Endothelial cell of umbilical vein (primary cell): Measurements from ENCODE around the gene TK2. TPM values are rescaled to one million over a fixed set of nuclear protein-coding genes. Genes with fewer than 3 reads are reported as not detected.

Source experiments
- BruUV-seq: library from RNA; stranded (reverse); fragments of 400-500 nt; replicated peaks from 2 replicates; lab custom pipeline; 2021; lab: Mats Ljungman, UMichigan
- CTCF ChIA-PET: fragments of 300-600, 350-600 bp; sonication (Branson Sonifier 250); formaldehyde crosslinking; loops from one replicate; lab custom pipeline; 2021; ENCODE audit warnings: antibody characterized with exemption, inconsistent platforms; lab: Charles Lee
- POLR2A ChIA-PET: fragments of 300-600, 350-600 bp; sonication (Branson Sonifier 250); formaldehyde crosslinking; loops from one replicate; lab custom pipeline; 2021; ENCODE audit warnings: antibody characterized with exemption, inconsistent platforms; lab: Charles Lee
- DNase-seq: peaks from one replicate; pipeline ENCODE4 v3.0.0-alpha.2; 2011; ENCODE audit warnings: low read depth, low spot score
- FAIRE-seq: peaks from 2 replicates; lab custom pipeline; 2011; peaks lifted over from hg19 to GRCh38; lab: Jason Lieb, UNC
- H2AFZ ChIP-seq: 2 replicates; pipeline ENCODE4 v1.6.0; 2012; ENCODE audit warnings: low read depth, low read length, control low read depth, inconsistent platforms
- H3K27ac ChIP-seq: 2 replicates; pipeline ENCODE4 v1.5.1; 2011; ENCODE audit warnings: low read depth, mild to moderate bottlenecking, control low read depth, low read length, moderate library complexity; ENCODE audit not compliant: insufficient read depth
- H3K27me3 ChIP-seq, 2 experiments: 2 replicates each; pipeline versions ENCODE4 v1.6.0 to v1.6.1; 2011; ENCODE audit warnings: low read length in 2 of 2, mixed read lengths in 1 of 2; ENCODE audit not compliant: control insufficient read depth in 2 of 2, insufficient read depth in 2 of 2
- H3K36me3 ChIP-seq, 2 experiments: 2 replicates in 1 of 2; 3 replicates in 1 of 2; pipeline ENCODE4 v1.5.1; 2011; ENCODE audit warnings: low read length in 2 of 2, mild to moderate bottlenecking in 1 of 2, moderate library complexity in 1 of 2; ENCODE audit not compliant: control insufficient read depth in 2 of 2, insufficient read depth in 2 of 2; ENCODE audit errors: extremely low read depth in 1 of 2
- H3K4me1 ChIP-seq: 3 replicates; pipeline ENCODE4 v1.5.1; 2011; ENCODE audit warnings: mild to moderate bottlenecking, low read length; ENCODE audit not compliant: control insufficient read depth, insufficient read depth; ENCODE audit errors: extremely low read depth
- H3K4me2 ChIP-seq: 2 replicates; pipeline ENCODE4 v1.6.1; 2011; ENCODE audit warnings: low read length, control low read depth, mixed read lengths; ENCODE audit not compliant: insufficient read depth
- H3K4me3 ChIP-seq, 3 experiments: fragments of 200-600 bp in 1 of 3; sonication (generic), shearing (Covaris generic) in 1 of 3; replicated peaks in 1 of 3; 2 replicates each; pipeline ENCODE4 v1.5.1; 2011 to 2016; ENCODE audit warnings: control low read depth in 3 of 3, low read length in 3 of 3, mild to moderate bottlenecking in 2 of 3, inconsistent platforms in 1 of 3, low read depth in 1 of 3, moderate library complexity in 1 of 3; ENCODE audit not compliant: insufficient read depth in 1 of 3
- H3K79me2 ChIP-seq: 2 replicates; pipeline ENCODE4 v1.6.0; 2012; ENCODE audit warnings: low read length, inconsistent platforms; ENCODE audit not compliant: control insufficient read depth, insufficient read depth
- H3K9ac ChIP-seq: replicated peaks from 2 replicates; pipeline ENCODE3; 2011; ENCODE audit warnings: low read length, control low read depth; ENCODE audit not compliant: insufficient read depth; ENCODE audit errors: extremely low read depth
- H3K9me1 ChIP-seq: replicated peaks from 3 replicates; pipeline ENCODE4 v1.6.0; 2011; ENCODE audit warnings: mild to moderate bottlenecking, low read length; ENCODE audit not compliant: control insufficient read depth, insufficient read depth; ENCODE audit errors: extremely low read depth
- H3K9me3 ChIP-seq: replicated peaks from 2 replicates; pipeline ENCODE4 v1.5.1; 2012; ENCODE audit warnings: low read length, inconsistent platforms; ENCODE audit not compliant: control insufficient read depth, insufficient read depth
- H4K20me1 ChIP-seq: replicated peaks from 2 replicates; pipeline ENCODE3; 2011; ENCODE audit warnings: mild to moderate bottlenecking, low read length; ENCODE audit not compliant: control insufficient read depth, insufficient read depth; ENCODE audit errors: extremely low read depth
- CTCF ChIP-seq, 2 donors: IDR thresholded peaks; 1 replicate in 1 of 2; 2 replicates in 1 of 2; pipeline ENCODE4 v1.5.1; 2011; ENCODE audit warnings: low read length in 2 of 2, mild to moderate bottlenecking in 2 of 2, moderate library complexity in 2 of 2, control low read depth in 1 of 2, inconsistent platforms in 1 of 2, low read depth in 1 of 2; ENCODE audit not compliant: insufficient read depth in 1 of 2; ENCODE audit errors: extremely low read depth in 1 of 2
- EZH2 ChIP-seq: IDR thresholded peaks from 2 replicates; pipeline ENCODE4 v1.6.1; 2012; ENCODE audit warnings: borderline replicate concordance, low read depth, mild to moderate bottlenecking, moderate library complexity, low read length, inconsistent platforms; ENCODE audit not compliant: severe bottlenecking
- FOS ChIP-seq: IDR thresholded peaks from 2 replicates; pipeline ENCODE4 v1.6.1; 2011; ENCODE audit warnings: mild to moderate bottlenecking, low read length, moderate library complexity, borderline replicate concordance; ENCODE audit not compliant: insufficient read depth
- GATA2 ChIP-seq: IDR thresholded peaks from 2 replicates; pipeline ENCODE4 v1.7.0; 2011; ENCODE audit warnings: low read depth, mild to moderate bottlenecking, moderate library complexity, mixed read lengths, low read length; ENCODE audit not compliant: insufficient read length, insufficient read depth
- JUN ChIP-seq: IDR thresholded peaks from 2 replicates; pipeline ENCODE4 v1.6.1; 2011; ENCODE audit warnings: borderline replicate concordance, low read depth; ENCODE audit not compliant: insufficient read length, insufficient read depth
- MAX ChIP-seq: IDR thresholded peaks from 2 replicates; pipeline ENCODE4 v1.6.1; 2011; ENCODE audit not compliant: insufficient read depth, insufficient read length
- MYC ChIP-seq: IDR thresholded peaks from one replicate; pipeline ENCODE4 v1.6.1; 2011; ENCODE audit warnings: mild to moderate bottlenecking, low read depth, low read length
- POLR2A ChIP-seq: IDR thresholded peaks from 2 replicates; pipeline ENCODE4 v1.6.1; 2012; ENCODE audit warnings: low read depth, mild to moderate bottlenecking, control low read depth, low read length
- POLR2AphosphoS5 ChIP-seq: IDR thresholded peaks from 2 replicates; pipeline ENCODE4 v1.6.1; 2012; ENCODE audit warnings: low read depth, mild to moderate bottlenecking, control low read depth, low read length, moderate library complexity; ENCODE audit not compliant: insufficient read depth
- dilution Hi-C: fragments of 300-500 bp; cut with MboI; formaldehyde crosslinking; loops from one replicate; pipeline ENCODE4 v1.15.0; 2019; ENCODE audit warnings: low sequenced_read_pairs; ENCODE audit not compliant: extremely low pct_ligation_motif_present
- intact Hi-C: fragments of 100-400 bp; cut with micrococcal nuclease; formaldehyde crosslinking; loops from one replicate; pipeline ENCODE4 v1.10.0; 2022
- polyA plus RNA-seq, 4 experiments: library from polyadenylated mRNA; depleted of rRNA in 3 of 4; stranded (reverse) in 3 of 4; unstranded in 1 of 4; fragments of >200 nt; gene quantifications; 2 replicates each; pipeline versions ENCODE4 v1.2.1 to v1.2.3, GENCODE V29; 2011 to 2012; ENCODE audit warnings: missing spikeins in 1 of 4
- total RNA-seq: library from RNA; stranded (reverse); gene quantifications from 2 replicates; pipeline ENCODE4 v1.2.3, GENCODE V29; 2021

The TK2 gene
- total and polyA plus RNA-seq, 2 donors (not counting 3 experiments of a cell fraction or from before 2014, with no cell fraction given), result 12.1 to 25.2 TPM

- no peak overlapping the region for H3K4me3 ChIP-seq
- ChIA-PET POLR2A (no interaction called here), CTCF (interaction anchor here (1.3 to 2.1 kb wide), 4 partner anchors 9 to 84 kb away, joined by 4 to 8 read pairs (median 6); no protein-coding TSS in a partner anchor)
- no peak for FAIRE-seq
- intact Hi-C loops, result loop anchor here (1.0 kb wide), 1 partner anchor 28 kb away; the partner anchor contains the start of gene CKLF
- no peaks in the 10 kb centered on the region for H3K9me3 ChIP-seq
- H3K4me2 ChIP-seq, result no peak overlapping the region
- peaks cover 50% of the 10 kb centered on the region for H3K4me1 ChIP-seq
- H3K9ac ChIP-seq, result no peak overlapping the region
- H4K20me1 ChIP-seq, result no peaks in the 10 kb centered on the region
- no peak overlapping the region for H2AFZ ChIP-seq
- dilution Hi-C loops, result no loop called here
- no peaks in the 10 kb centered on the region for H3K9me1 ChIP-seq
- no peak for DNase-seq
- no peaks in the 10 kb centered on the region for H3K79me2 ChIP-seq
- no peak overlapping the region for H3K27ac ChIP-seq
- no TSS peak for BruUV-seq
- H3K27me3 ChIP-seq, result no peaks in the 10 kb centered on the region
- peaks cover 0 to 9% of the 10 kb centered on the region in 2 experiments for H3K36me3 ChIP-seq
- TF ChIP-seq POLR2AphosphoS5 (no peak), GATA2 (no peak)
Measured at GRCh38 chr16:66524601-66525164, 25.2 kb downstream of the TK2 start.

GRCh38 chr16:66523861-66524354, 26.0 kb downstream of the TK2 start:
- H4K20me1 ChIP-seq, result no peaks in the 10 kb centered on the region
- H3K4me1 ChIP-seq, result peaks cover 55% of the 10 kb centered on the region
- FAIRE-seq, result peak; percentile 85
- peak overlapping the region; percentile 28 for H3K4me2 ChIP-seq
- H3K4me3 ChIP-seq, result no peak overlapping the region
- H3K36me3 ChIP-seq, result peaks cover 0 to 2% of the 10 kb centered on the region in 2 experiments
- TF ChIP-seq POLR2A (no peak), EZH2 (no peak), JUN (no peak), MYC (no peak), FOS (no peak), MAX (no peak), POLR2AphosphoS5 (no peak), CTCF (IDR thresholded peaks at IDR 0.05; ENCODE audit: extremely low read depth in 1 of 2, insufficient read depth in 1 of 2, low read depth in 1 of 2, low read length in 2 of 2) (no peak), GATA2 (no peak)
- no peaks in the 10 kb centered on the region for H3K9me3 ChIP-seq
- H3K27ac ChIP-seq, result peak overlapping the region; percentile 44
- ChIA-PET CTCF (interaction anchor here (1.0 to 2.1 kb wide), 5 partner anchors 8 to 85 kb away, joined by 3 to 8 read pairs (median 5); no protein-coding TSS in a partner anchor), POLR2A (no interaction called here)
- intact Hi-C loops, result loop anchor here (1.0 kb wide), 1 partner anchor 28 kb away; the partner anchor contains the start of gene CKLF
- DNase-seq, result peak; percentile 51
- no peaks in the 10 kb centered on the region for H3K27me3 ChIP-seq
- no TSS peak for BruUV-seq
- dilution Hi-C loops, result no loop called here
- H3K9me1 ChIP-seq, result no peaks in the 10 kb centered on the region
- H3K9ac ChIP-seq, result no peak overlapping the region
- H3K79me2 ChIP-seq, result no peaks in the 10 kb centered on the region
- no peak overlapping the region for H2AFZ ChIP-seq
